ENCODE data around the gene TNK1. TPM values are rescaled to one million over a fixed set of nuclear protein-coding genes. Genes with fewer than 3 reads are reported as not detected.

Gene TNK1
- total and polyA plus RNA-seq, 4 donors: 1.9 to 6.6 (median 2.7) TPM

DNA sequence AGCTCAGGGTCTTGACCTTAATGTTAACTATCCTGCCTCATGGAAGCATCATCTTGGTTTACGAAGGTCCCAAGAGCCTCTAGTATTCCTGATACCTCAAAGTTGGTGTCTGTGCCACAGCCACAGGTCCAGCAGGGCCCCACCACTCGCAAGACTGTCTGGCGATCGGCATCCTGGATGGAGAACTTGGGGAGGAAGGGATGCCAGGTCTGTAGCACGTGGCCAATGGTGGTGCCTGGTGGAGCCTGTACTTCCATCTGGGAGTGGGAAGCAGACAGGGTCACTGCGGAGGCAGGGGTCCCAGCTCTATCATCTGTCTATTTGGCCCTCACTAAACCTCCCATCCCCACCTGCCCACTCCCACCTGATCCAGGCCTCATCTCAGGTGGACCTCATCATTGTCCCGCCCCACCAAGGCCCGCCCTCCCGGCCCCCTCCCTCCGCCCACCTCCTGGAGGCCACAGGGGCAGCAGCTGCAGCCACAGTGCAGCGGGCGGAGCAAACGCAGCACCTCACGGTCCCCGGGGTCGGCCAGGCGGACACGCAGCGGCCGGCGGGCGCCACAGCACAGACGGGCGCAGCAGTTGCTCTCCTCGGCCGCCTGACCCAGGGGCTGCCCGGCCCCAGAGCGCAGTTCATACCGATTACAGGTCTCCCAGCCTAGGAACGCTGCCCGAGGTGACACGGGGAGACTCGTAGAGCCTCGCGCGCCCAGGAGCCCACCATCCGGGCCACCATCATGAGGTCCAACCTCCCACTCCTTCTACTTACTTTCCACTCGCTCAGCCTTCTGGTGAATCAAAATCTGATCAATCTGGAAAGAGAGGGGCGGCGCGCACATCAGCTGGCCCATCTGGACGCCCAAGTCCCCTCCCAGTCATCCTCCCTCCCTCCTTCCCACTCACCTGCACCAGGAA is 12.1 kb downstream of the TNK1 start:
- ATAC-seq (ENCODE audit: low FRiP score): no peak
- no peaks in the 10 kb centered on the region for H3K4me1 ChIP-seq (ENCODE audit: control insufficient read depth in 1 of 2, insufficient read depth in 2 of 2, low read length in 2 of 2)
- intact Hi-C loops (cut with DNase I): loop anchor here in 1 of 2 donors (5.0 kb wide), 1 partner anchor 36 kb away; the partner anchor contains the start of gene TMEM95
- H3K36me3 ChIP-seq (ENCODE audit: control insufficient read depth in 1 of 2, insufficient read depth in 2 of 2, low read length in 1 of 2): no peaks in the 10 kb centered on the region
- H3K4me3 ChIP-seq (ENCODE audit: low read length in 2 of 2): no peak overlapping the region
- H3K27ac ChIP-seq (ENCODE audit: low read depth in 1 of 2, low read length in 2 of 2): no peak overlapping the region
- H3K9me3 ChIP-seq (ENCODE audit: control insufficient read depth, low read length): no peaks in the 10 kb centered on the region
- 79 to 84% methylated on average over 38 to 42 of the region's 42 CpGs for WGBS, 2 donors
- peak in 1 of 2 donors; percentile 73 for DNase-seq
- H3K27me3 ChIP-seq (ENCODE audit: control insufficient read depth in 1 of 2, insufficient read depth in 2 of 2, low read length in 1 of 2): no peaks in the 10 kb centered on the region

DNA sequence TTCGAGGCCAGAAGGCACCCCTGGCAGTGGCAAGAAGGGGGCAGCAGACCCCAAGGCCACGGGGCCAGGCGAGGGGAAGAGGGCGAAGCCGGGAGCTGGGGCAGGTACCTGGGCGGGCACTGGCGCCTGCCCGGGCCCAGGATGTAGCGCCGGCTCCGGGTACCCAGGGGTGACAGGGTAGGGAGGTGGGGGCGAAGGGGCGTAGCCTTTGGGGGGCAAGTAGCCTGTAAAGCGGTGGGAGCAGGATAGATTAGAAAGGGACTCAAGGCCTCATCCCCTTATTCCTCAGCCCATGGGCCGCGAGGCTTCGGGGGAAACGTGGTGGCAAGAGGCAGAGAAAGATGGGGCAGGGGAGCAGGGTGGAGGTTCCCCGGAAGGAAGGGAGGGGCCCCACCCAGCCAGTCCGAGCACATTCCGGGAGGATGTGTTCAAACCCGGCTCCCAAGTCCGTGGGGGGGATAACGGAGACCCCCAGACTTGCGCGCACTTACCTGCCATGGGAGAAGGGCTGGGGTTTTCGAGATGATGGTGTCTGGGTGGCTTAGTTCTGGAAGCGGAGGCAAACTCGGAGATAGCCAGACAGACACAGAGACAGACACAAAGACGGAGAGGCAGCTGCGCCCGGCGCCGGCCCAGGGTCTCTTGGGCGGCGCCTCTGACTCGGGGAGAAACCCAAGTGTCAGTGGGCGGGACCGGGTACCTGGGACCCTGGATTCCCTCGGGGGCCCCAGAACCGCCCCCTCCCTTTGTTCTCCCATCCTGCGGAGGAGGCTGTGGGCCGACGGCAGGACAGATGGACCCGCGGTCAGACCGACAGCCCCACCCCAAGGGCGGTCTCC is 12.9 kb downstream of the TNK1 start:
- ATAC-seq (ENCODE audit: low FRiP score) (peak; percentile 42), DNase-seq (peak in 1 of 2 donors; percentile 74)
- intact Hi-C loops (cut with DNase I): loop anchor here (1.0 to 5.0 kb wide), 2 partner anchors 9 to 37 kb away; partner anchors contain the start of gene TMEM95 (in 1 of the 2)

DNA sequence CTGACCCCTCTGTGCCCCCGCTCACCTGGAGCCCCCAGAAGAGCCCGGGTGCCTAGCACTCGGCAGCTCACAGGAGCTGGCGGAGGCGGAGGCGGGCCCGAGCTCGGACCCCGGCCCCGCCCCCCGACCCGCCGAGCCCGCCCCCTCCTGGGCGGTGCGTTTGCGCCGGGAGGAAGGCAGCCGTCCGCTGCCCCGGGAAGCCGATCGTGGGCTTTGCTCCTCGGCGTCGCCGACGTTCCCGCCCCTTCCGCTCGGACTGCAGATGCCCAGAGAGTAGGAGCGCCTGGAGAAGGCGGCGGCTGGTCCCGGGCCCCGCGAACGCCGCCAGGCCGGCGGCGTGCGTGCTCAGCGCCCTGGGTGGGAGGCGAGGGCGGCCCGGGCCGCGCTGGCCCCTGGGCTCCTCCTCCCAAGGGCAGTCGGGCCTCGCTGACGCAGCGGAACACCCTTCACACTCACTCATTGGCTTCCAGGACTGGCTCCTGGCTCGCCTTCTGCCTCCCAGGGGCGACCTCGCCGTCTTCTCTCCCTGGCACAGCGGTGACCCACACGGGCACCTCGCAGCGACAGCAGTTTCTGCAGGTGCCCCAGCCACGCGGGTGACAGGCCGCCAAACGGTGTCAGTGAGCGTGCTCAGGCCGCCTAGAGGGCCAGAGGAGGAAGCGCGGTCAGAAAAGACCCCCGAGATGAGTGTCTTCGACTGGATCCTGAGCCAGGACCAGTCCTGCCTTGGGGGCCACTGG is 13.7 kb downstream of the TNK1 start, which contains the start of gene PLSCR3:
Gene PLSCR3 (minus strand): TSS at position 74 of the 740 bp plus-strand sequence. CDS start 415 bp downstream, outside the sequence.
- Histone ChIP-seq H3K27me3 (ENCODE audit: control insufficient read depth in 1 of 2, insufficient read depth in 2 of 2, low read length in 1 of 2) (no peaks in the 10 kb centered on the region), H3K4me3 (ENCODE audit: low read length in 2 of 2) (peak within 1 kb of the TSS; percentile 53 to 89), H3K36me3 (ENCODE audit: control insufficient read depth in 1 of 2, insufficient read depth in 2 of 2, low read length in 1 of 2) (no peaks in the 10 kb centered on the region), H3K27ac (ENCODE audit: low read depth in 1 of 2, low read length in 2 of 2) (peak within 1 kb of the TSS; percentile 45 to 88), H3K4me1 (ENCODE audit: control insufficient read depth in 1 of 2, insufficient read depth in 2 of 2, low read length in 2 of 2) (no peaks in the 10 kb centered on the region), H3K9me3 (ENCODE audit: control insufficient read depth, low read length) (no peaks in the 10 kb centered on the region)
- ATAC-seq (ENCODE audit: low FRiP score) (peak; percentile 95), DNase-seq (peak; percentile 93 to 95)
- intact Hi-C loops (cut with DNase I): loop anchor here (1.0 to 5.0 kb wide), 2 partner anchors 9 to 37 kb away; partner anchors contain the start of gene TMEM95 (in 1 of the 2)
- 0% methylated on average over 47 to 71 of the region's 71 CpGs for WGBS, 2 donors

More for the DNA sequence above, 12.9 kb downstream of the TNK1 start:
- no peaks in the 10 kb centered on the region for H3K4me1 ChIP-seq (ENCODE audit: control insufficient read depth in 1 of 2, insufficient read depth in 2 of 2, low read length in 2 of 2)
- H3K9me3 ChIP-seq (ENCODE audit: control insufficient read depth, low read length): no peaks in the 10 kb centered on the region
- peak overlapping the region; percentile 53 to 89 for H3K4me3 ChIP-seq (ENCODE audit: low read length in 2 of 2)
- no peaks in the 10 kb centered on the region for H3K36me3 ChIP-seq (ENCODE audit: control insufficient read depth in 1 of 2, insufficient read depth in 2 of 2, low read length in 1 of 2)
- no peaks in the 10 kb centered on the region for H3K27me3 ChIP-seq (ENCODE audit: control insufficient read depth in 1 of 2, insufficient read depth in 2 of 2, low read length in 1 of 2)
- 8 to 9% methylated on average over 43 to 48 of the region's 48 CpGs for WGBS, 2 donors
- H3K27ac ChIP-seq (ENCODE audit: low read depth in 1 of 2, low read length in 2 of 2): peak overlapping the region; percentile 19 to 45

DNA sequence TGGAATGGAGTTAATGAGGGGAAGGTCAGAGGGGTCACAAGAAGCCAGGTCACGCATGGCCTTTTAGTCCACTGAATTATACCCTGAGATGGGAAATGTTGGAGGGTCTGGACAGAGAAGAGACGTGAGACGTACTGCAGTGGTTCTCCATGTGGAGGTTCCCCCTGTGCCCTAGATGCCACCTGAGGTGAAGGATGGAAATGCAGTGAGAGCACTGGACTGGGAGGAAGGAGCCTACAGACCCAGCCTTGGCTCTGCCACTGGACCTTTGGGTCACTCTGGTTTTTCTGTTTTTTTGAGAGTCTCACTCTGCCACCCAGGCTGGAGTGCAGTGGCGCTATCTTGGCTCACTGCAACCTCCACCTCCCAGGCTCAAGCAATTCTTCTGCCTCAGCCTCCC is 15.3 kb downstream of the TNK1 start:
- intact Hi-C loops (cut with DNase I): no loop called here
- WGBS, 2 donors: 86 to 88% methylated on average over 4 of the region's 4 CpGs
- no peak for ATAC-seq (ENCODE audit: low FRiP score)
- no peaks in the 10 kb centered on the region for H3K4me1 ChIP-seq (ENCODE audit: control insufficient read depth in 1 of 2, insufficient read depth in 2 of 2, low read length in 2 of 2)
- H3K4me3 ChIP-seq (ENCODE audit: low read length in 2 of 2): no peak overlapping the region
- H3K27ac ChIP-seq (ENCODE audit: low read depth in 1 of 2, low read length in 2 of 2): no peak overlapping the region
- H3K27me3 ChIP-seq (ENCODE audit: control insufficient read depth in 1 of 2, insufficient read depth in 2 of 2, low read length in 1 of 2): no peaks in the 10 kb centered on the region
- H3K36me3 ChIP-seq (ENCODE audit: control insufficient read depth in 1 of 2, insufficient read depth in 2 of 2, low read length in 1 of 2): no peaks in the 10 kb centered on the region
- no peak for DNase-seq
- no peaks in the 10 kb centered on the region for H3K9me3 ChIP-seq (ENCODE audit: control insufficient read depth, low read length)

DNA sequence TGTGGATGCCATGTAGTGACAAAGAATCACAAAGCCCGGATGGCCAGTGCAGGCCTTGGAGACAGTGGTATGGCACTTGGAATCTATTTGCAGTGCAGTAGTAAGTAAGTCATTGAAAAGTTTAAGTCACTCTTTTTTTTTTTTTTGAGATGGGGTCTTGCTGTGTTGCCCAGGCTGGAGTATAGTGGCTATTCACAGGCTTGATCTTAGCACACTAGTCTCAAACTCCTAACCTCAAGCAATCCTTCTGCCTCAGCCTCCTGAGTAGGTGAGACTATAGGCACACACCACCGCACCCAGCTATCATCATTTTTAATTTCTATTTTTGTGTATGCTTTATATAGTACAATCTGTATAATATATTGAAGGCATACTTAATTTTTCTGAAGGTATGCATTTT is 17.7 kb downstream of the TNK1 start:
- H3K27ac ChIP-seq (ENCODE audit: low read depth in 1 of 2, low read length in 2 of 2): no peak overlapping the region
- H3K27me3 ChIP-seq (ENCODE audit: control insufficient read depth in 1 of 2, insufficient read depth in 2 of 2, low read length in 1 of 2): no peaks in the 10 kb centered on the region
- no peak for DNase-seq
- ATAC-seq (ENCODE audit: low FRiP score): no peak
- no peaks in the 10 kb centered on the region for H3K4me1 ChIP-seq (ENCODE audit: control insufficient read depth in 1 of 2, insufficient read depth in 2 of 2, low read length in 2 of 2)
- H3K4me3 ChIP-seq (ENCODE audit: low read length in 2 of 2): no peak overlapping the region
- 71 to 75% methylated on average over 2 of the region's 2 CpGs for WGBS, 2 donors
- H3K36me3 ChIP-seq (ENCODE audit: control insufficient read depth in 1 of 2, insufficient read depth in 2 of 2, low read length in 1 of 2): no peaks in the 10 kb centered on the region
- H3K9me3 ChIP-seq (ENCODE audit: control insufficient read depth, low read length): no peaks in the 10 kb centered on the region
- intact Hi-C loops (cut with DNase I): no loop called here

DNA sequence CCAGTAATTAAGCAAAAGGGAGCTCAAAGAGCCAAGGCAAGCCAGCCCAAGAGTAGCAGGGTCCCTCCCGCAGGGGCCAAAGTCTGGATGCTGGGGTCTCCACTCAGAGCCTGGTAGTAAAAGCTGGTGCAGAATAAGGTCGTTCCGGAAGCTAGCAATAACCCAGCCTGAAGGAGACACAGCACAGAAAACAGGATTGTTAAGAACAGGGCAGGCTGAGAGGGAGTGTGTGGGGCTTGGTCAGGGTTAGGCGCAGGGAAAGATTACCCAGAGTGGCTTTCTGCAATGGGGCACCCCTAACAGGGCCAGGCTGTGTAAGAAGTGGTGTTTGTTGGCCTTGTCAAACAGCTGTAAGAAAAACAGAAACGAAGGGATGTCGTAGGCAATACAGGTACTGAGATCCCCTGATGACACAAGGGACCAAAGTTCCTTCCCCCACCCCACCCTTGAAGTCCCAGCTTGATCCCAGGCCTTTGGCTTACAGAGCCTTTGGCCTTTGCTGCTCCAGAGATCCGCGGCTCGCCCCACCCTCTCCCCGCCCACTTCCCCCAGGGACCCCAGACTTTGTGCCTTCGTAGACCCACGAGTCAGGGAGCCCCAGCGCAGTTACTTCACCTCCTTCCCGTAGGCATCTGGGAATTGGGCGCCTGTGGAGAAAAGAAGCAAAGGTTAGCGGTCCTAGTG is 22.3 kb downstream of the TNK1 start:
- H3K27me3 ChIP-seq (ENCODE audit: control insufficient read depth in 1 of 2, insufficient read depth in 2 of 2, low read length in 1 of 2): no peaks in the 10 kb centered on the region
- no peaks in the 10 kb centered on the region for H3K9me3 ChIP-seq (ENCODE audit: control insufficient read depth, low read length)
- no peaks in the 10 kb centered on the region for H3K36me3 ChIP-seq (ENCODE audit: control insufficient read depth in 1 of 2, insufficient read depth in 2 of 2, low read length in 1 of 2)
- WGBS, 2 donors: 8 to 9% methylated on average over 15 to 16 of the region's 16 CpGs
- peak overlapping the region; percentile 30 to 51 for H3K4me3 ChIP-seq (ENCODE audit: low read length in 2 of 2)
- peak overlapping the region; percentile 10 to 84 for H3K27ac ChIP-seq (ENCODE audit: low read depth in 1 of 2, low read length in 2 of 2)
- H3K4me1 ChIP-seq (ENCODE audit: control insufficient read depth in 1 of 2, insufficient read depth in 2 of 2, low read length in 2 of 2): no peaks in the 10 kb centered on the region
- peak; percentile 9 for ATAC-seq (ENCODE audit: low FRiP score)
- peak; percentile 74 to 88 for DNase-seq
- intact Hi-C loops (cut with DNase I): loop anchor here in 1 of 2 donors (1.0 kb wide), 1 partner anchor 9 kb away; the partner anchor contains the start of gene PLSCR3

DNA sequence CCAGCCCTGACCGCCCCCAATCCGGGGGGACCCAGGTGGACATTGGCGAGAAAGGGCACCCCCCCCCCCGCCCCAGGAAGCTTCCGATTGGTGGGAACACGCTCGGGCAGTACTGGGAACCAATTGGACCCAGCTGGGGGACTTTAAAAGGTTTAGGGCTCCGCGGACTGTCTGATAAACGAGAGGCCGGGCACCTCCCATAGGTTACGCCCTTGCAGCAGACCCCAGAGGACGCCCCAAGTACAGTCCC is 22.8 kb downstream of the TNK1 start:
- Histone ChIP-seq H3K27ac (ENCODE audit: low read depth in 1 of 2, low read length in 2 of 2) (peak overlapping the region; percentile 10 to 67), H3K4me3 (ENCODE audit: low read length in 2 of 2) (peak overlapping the region; percentile 30 to 51), H3K9me3 (ENCODE audit: control insufficient read depth, low read length) (no peaks in the 10 kb centered on the region), H3K27me3 (ENCODE audit: control insufficient read depth in 1 of 2, insufficient read depth in 2 of 2, low read length in 1 of 2) (no peaks in the 10 kb centered on the region), H3K36me3 (ENCODE audit: control insufficient read depth in 1 of 2, insufficient read depth in 2 of 2, low read length in 1 of 2) (no peaks in the 10 kb centered on the region), H3K4me1 (ENCODE audit: control insufficient read depth in 1 of 2, insufficient read depth in 2 of 2, low read length in 2 of 2) (no peaks in the 10 kb centered on the region)
- DNase-seq: no peak
- intact Hi-C loops (cut with DNase I): loop anchor here in 1 of 2 donors (1.0 kb wide), 1 partner anchor 9 kb away; the partner anchor contains the start of gene PLSCR3
- 0 to 1% methylated on average over 13 of the region's 13 CpGs for WGBS, 2 donors
- peak; percentile 65 for ATAC-seq (ENCODE audit: low FRiP score)

Data from aorta (tissue), 5 donors.